ENCODE data around the gene COL25A1. TPM values are rescaled to one million over a fixed set of nuclear protein-coding genes. Genes with fewer than 3 reads are reported as not detected.

COL25A1 gene
- total RNA-seq, 1 experiment from 2014 or later, result 4.2 TPM

DNA sequence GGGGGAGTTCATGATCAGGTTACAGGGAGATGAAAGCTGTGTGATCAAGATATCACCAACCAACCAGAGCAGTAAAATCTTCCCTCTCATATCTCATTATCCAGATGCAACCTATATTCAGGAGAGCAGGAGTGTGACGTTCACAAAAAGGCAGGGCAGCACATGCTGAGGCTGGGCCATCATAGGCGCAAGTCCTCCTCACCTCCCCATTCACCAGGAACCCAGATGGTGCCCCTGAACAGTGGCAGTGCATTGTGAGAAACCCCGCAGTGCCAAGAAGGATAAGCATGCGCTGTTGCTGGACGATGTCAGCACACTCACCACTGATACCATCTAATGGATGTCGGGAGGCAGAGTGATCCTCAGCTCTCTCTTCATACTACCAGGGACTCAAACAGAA, 170.9 kb downstream of the COL25A1 start:
- Mint-ChIP-seq H3K4me3 (no peak overlapping the region), H3K9me3 (no peaks in the 10 kb centered on the region), H3K27ac (peak overlapping the region in 1 of 3 experiments; percentile 19; a peak in 1 of 7 replicates), H3K36me3 (ENCODE audit: insufficient read depth in 1 of 3, low read depth in 3 of 3) (no peaks in the 10 kb centered on the region), H3K27me3 (ENCODE audit: low read depth) (no peaks in the 10 kb centered on the region; the same call in 1 of the 2 replicates), H3K4me1 (peaks cover 2 to 10% of the 10 kb centered on the region in 2 experiments; a peak in 3 of 4 replicates)
- Histone ChIP-seq H3K14ac (ENCODE audit: insufficient read depth, low read length) (no peak overlapping the region), H2BK5ac (ENCODE audit: insufficient read length, low read length) (no peak overlapping the region), H3K18ac (ENCODE audit: insufficient read length, low read depth, low read length) (no peak overlapping the region), H3K79me2 (ENCODE audit: insufficient read depth, low read length) (no peaks in the 10 kb centered on the region), H3K56ac (ENCODE audit: insufficient read length, low read depth, low read length) (no peak overlapping the region), H2BK20ac (ENCODE audit: low read depth, low read length, poor library complexity, severe bottlenecking) (no peak overlapping the region), H4K20me1 (ENCODE audit: control insufficient read depth, insufficient read depth, insufficient read length) (no peaks in the 10 kb centered on the region), H3K27me3 (ENCODE audit: insufficient read depth, low read length) (no peaks in the 10 kb centered on the region), H3K23ac (ENCODE audit: insufficient read length, low read depth, low read length) (no peak overlapping the region), H3K27ac (ENCODE audit: insufficient read length, low read depth, low read length) (no peak overlapping the region), H3K4ac (ENCODE audit: low read depth, low read length) (no peak overlapping the region), H3K9me3 (ENCODE audit: control insufficient read depth, low read depth, low read length) (no peaks in the 10 kb centered on the region), H2AFZ (ENCODE audit: low read length) (no peak overlapping the region), H3K23me2 (ENCODE audit: insufficient read length, low read depth, low read length, poor library complexity, severe bottlenecking) (no peaks in the 10 kb centered on the region), H4K5ac (ENCODE audit: insufficient read length, low read depth, low read length) (no peak overlapping the region), H2BK120ac (ENCODE audit: low read depth, low read length, poor library complexity, severe bottlenecking) (no peak overlapping the region), H3K79me1 (ENCODE audit: insufficient read depth, low read depth, low read length, poor library complexity, severe bottlenecking) (no peaks in the 10 kb centered on the region), H4K8ac (replicated peaks; ENCODE audit: insufficient read length, low read depth, low read length) (no peak overlapping the region), H3T11ph (ENCODE audit: low read length) (no peak overlapping the region), H3K9ac (ENCODE audit: extremely low read depth, insufficient read length, low read length) (no peak overlapping the region), H3K4me2 (ENCODE audit: insufficient read depth, insufficient read length, low read length) (no peak overlapping the region), H2AK5ac (ENCODE audit: insufficient read length, low read length) (no peak overlapping the region), H2BK12ac (ENCODE audit: insufficient read length, low read depth, low read length) (no peak overlapping the region), H2BK15ac (ENCODE audit: low read depth, low read length) (no peak overlapping the region), H3K4me1 (ENCODE audit: insufficient read depth, low read length) (no peaks in the 10 kb centered on the region), H4K91ac (ENCODE audit: insufficient read length, low read depth, low read length) (no peak overlapping the region)
- no peak for DNase-seq
- TF ChIP-seq, protein P1, sequence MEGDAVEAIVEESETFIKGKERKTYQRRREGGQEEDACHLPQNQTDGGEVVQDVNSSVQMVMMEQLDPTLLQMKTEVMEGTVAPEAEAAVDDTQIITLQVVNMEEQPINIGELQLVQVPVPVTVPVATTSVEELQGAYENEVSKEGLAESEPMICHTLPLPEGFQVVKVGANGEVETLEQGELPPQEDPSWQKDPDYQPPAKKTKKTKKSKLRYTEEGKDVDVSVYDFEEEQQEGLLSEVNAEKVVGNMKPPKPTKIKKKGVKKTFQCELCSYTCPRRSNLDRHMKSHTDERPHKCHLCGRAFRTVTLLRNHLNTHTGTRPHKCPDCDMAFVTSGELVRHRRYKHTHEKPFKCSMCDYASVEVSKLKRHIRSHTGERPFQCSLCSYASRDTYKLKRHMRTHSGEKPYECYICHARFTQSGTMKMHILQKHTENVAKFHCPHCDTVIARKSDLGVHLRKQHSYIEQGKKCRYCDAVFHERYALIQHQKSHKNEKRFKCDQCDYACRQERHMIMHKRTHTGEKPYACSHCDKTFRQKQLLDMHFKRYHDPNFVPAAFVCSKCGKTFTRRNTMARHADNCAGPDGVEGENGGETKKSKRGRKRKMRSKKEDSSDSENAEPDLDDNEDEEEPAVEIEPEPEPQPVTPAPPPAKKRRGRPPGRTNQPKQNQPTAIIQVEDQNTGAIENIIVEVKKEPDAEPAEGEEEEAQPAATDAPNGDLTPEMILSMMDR (conservative IDR thresholded peaks at IDR 0.05), result no peak
- WGBS (ENCODE audit: extremely low coverage, insufficient read length, low lambda C conversion rate), result no CpG with 5 or more reads among the region's 6 CpGs
